Liver (tissue), 3 donors: ENCODE data around the gene RHOT2.
A peak's percentile ranks its signal among the peaks of the same experiment; 100 is the strongest.

Experiments
- ATF3 ChIP-seq: IDR thresholded peaks from 2 replicates; pipeline ENCODE4 v1.6.1; 2016; ENCODE audit warnings: antibody characterized with exemption
- CTCF ChIP-seq: fragments of 150-350 bp; IDR thresholded peaks from 2 replicates; pipeline ENCODE4 v1.5.1; 2017; ENCODE audit warnings: improper control_type of control experiment, low read depth, low read length; ENCODE audit not compliant: missing input control
- EGR1 ChIP-seq, 2 donors: IDR thresholded peaks; 2 replicates each; pipeline ENCODE4 v1.6.1; 2016 to 2018; ENCODE audit warnings: antibody characterized with exemption in 2 of 2, low read depth in 2 of 2
- FOXA1 ChIP-seq: IDR thresholded peaks from 2 replicates; pipeline ENCODE4 v1.6.1; 2016; ENCODE audit warnings: antibody characterized with exemption
- JUND ChIP-seq, 2 donors: IDR thresholded peaks; 2 replicates each; pipeline ENCODE4 v1.6.1; 2016; ENCODE audit warnings: antibody characterized with exemption in 2 of 2
- RAD21 ChIP-seq, 2 donors: IDR thresholded peaks; 2 replicates each; pipeline ENCODE4 v1.6.1; 2016; ENCODE audit warnings: antibody characterized with exemption in 2 of 2, mild to moderate bottlenecking in 2 of 2
- SP1 ChIP-seq: IDR thresholded peaks from 2 replicates; pipeline ENCODE4 v1.6.1; 2018; ENCODE audit warnings: antibody characterized with exemption, mild to moderate bottlenecking
- TAF1 ChIP-seq: conservative IDR thresholded peaks from 2 replicates; pipeline ENCODE4 v1.6.1; 2016; ENCODE audit warnings: antibody characterized with exemption, mild to moderate bottlenecking
- YY1 ChIP-seq: IDR thresholded peaks from 2 replicates; pipeline ENCODE4 v1.6.1; 2016; ENCODE audit warnings: antibody characterized with exemption, mild to moderate bottlenecking
- ZBTB33 ChIP-seq: IDR thresholded peaks from 2 replicates; pipeline ENCODE4 v1.6.1; 2016; ENCODE audit warnings: antibody characterized with exemption
- TF ChIP-seq, protein P1 (sequence below): IDR thresholded peaks from 2 replicates; pipeline ENCODE4 v1.6.1; 2016; ENCODE audit warnings: antibody characterized with exemption, mild to moderate bottlenecking
- TF ChIP-seq, protein P2 (sequence below): IDR thresholded peaks from 2 replicates; pipeline ENCODE4 v1.6.1; 2016; ENCODE audit warnings: antibody characterized with exemption
- donor health status: healthy.
- donor health status: healthy.

GRCh38 chr16:716200-716568 is 48.3 kb downstream of the RHOT2 start:
- TF ChIP-seq CTCF (no peak), ATF3 (no peak), FOXA1 (no peak), RAD21 (IDR thresholded peaks at IDR 0.05) (no peak), YY1 (no peak), EGR1 (IDR thresholded peaks at IDR 0.05; ENCODE audit: low read depth in 2 of 2) (no peak), JUND (IDR thresholded peaks at IDR 0.05) (no peak), TAF1 (no peak), ZBTB33 (no peak), SP1 (peak; percentile 53)
- TF ChIP-seq, protein P1, sequence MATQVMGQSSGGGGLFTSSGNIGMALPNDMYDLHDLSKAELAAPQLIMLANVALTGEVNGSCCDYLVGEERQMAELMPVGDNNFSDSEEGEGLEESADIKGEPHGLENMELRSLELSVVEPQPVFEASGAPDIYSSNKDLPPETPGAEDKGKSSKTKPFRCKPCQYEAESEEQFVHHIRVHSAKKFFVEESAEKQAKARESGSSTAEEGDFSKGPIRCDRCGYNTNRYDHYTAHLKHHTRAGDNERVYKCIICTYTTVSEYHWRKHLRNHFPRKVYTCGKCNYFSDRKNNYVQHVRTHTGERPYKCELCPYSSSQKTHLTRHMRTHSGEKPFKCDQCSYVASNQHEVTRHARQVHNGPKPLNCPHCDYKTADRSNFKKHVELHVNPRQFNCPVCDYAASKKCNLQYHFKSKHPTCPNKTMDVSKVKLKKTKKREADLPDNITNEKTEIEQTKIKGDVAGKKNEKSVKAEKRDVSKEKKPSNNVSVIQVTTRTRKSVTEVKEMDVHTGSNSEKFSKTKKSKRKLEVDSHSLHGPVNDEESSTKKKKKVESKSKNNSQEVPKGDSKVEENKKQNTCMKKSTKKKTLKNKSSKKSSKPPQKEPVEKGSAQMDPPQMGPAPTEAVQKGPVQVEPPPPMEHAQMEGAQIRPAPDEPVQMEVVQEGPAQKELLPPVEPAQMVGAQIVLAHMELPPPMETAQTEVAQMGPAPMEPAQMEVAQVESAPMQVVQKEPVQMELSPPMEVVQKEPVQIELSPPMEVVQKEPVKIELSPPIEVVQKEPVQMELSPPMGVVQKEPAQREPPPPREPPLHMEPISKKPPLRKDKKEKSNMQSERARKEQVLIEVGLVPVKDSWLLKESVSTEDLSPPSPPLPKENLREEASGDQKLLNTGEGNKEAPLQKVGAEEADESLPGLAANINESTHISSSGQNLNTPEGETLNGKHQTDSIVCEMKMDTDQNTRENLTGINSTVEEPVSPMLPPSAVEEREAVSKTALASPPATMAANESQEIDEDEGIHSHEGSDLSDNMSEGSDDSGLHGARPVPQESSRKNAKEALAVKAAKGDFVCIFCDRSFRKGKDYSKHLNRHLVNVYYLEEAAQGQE: no peak
- TF ChIP-seq, protein P2, sequence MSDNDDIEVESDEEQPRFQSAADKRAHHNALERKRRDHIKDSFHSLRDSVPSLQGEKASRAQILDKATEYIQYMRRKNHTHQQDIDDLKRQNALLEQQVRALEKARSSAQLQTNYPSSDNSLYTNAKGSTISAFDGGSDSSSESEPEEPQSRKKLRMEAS: no peak
